Measurements from ENCODE around the gene REXO1. TPM values are rescaled to one million over a fixed set of nuclear protein-coding genes. Genes with fewer than 3 reads are reported as not detected.

REXO1 gene
- total RNA-seq, 1 experiment from 2014 or later: 56.8 TPM

GRCh38 chr19:1816530-1817298, 31.6 kb downstream of the REXO1 start:
- Mint-ChIP-seq H3K4me3 (no peak overlapping the region), H3K27me3 (ENCODE audit: low read depth) (no peaks in the 10 kb centered on the region), H3K36me3 (ENCODE audit: insufficient read depth in 1 of 3, low read depth in 3 of 3) (peaks cover 6 to 34% (median 24%) of the 10 kb centered on the region in 3 experiments), H3K27ac (no peak overlapping the region), H3K9me3 (no peaks in the 10 kb centered on the region), H3K4me1 (peaks cover 3 to 6% of the 10 kb centered on the region in 2 experiments; a peak in 2 of 4 replicates)
- Histone ChIP-seq H3K9ac (ENCODE audit: extremely low read depth, insufficient read length, low read length) (no peak overlapping the region), H4K5ac (ENCODE audit: insufficient read length, low read depth, low read length) (no peak overlapping the region), H3K27me3 (ENCODE audit: insufficient read depth, low read length) (no peaks in the 10 kb centered on the region), H3K23me2 (ENCODE audit: insufficient read length, low read depth, low read length, poor library complexity, severe bottlenecking) (peaks cover 3% of the 10 kb centered on the region), H4K20me1 (ENCODE audit: control insufficient read depth, insufficient read depth, insufficient read length) (no peaks in the 10 kb centered on the region), H3K56ac (ENCODE audit: insufficient read length, low read depth, low read length) (no peak overlapping the region), H3K4ac (ENCODE audit: low read depth, low read length) (no peak overlapping the region), H2AK5ac (ENCODE audit: insufficient read length, low read length) (no peak overlapping the region), H4K8ac (replicated peaks; ENCODE audit: insufficient read length, low read depth, low read length) (no peak overlapping the region), H2BK5ac (ENCODE audit: insufficient read length, low read length) (no peak overlapping the region), H3K9me3 (ENCODE audit: control insufficient read depth, low read depth, low read length) (no peaks in the 10 kb centered on the region), H2BK20ac (ENCODE audit: low read depth, low read length, poor library complexity, severe bottlenecking) (no peak overlapping the region), H3K23ac (ENCODE audit: insufficient read length, low read depth, low read length) (no peak overlapping the region), H3K18ac (ENCODE audit: insufficient read length, low read depth, low read length) (no peak overlapping the region), H3K4me1 (ENCODE audit: insufficient read depth, low read length) (no peaks in the 10 kb centered on the region), H3K79me2 (ENCODE audit: insufficient read depth, low read length) (no peaks in the 10 kb centered on the region), H2BK15ac (ENCODE audit: low read depth, low read length) (no peak overlapping the region), H2AFZ (ENCODE audit: low read length) (no peak overlapping the region), H2BK12ac (ENCODE audit: insufficient read length, low read depth, low read length) (no peak overlapping the region), H4K91ac (ENCODE audit: insufficient read length, low read depth, low read length) (no peak overlapping the region), H3K4me2 (ENCODE audit: insufficient read depth, insufficient read length, low read length) (no peak overlapping the region), H3K79me1 (ENCODE audit: insufficient read depth, low read depth, low read length, poor library complexity, severe bottlenecking) (no peaks in the 10 kb centered on the region), H2BK120ac (ENCODE audit: low read depth, low read length, poor library complexity, severe bottlenecking) (no peak overlapping the region), H3T11ph (ENCODE audit: low read length) (no peak overlapping the region), H3K27ac (ENCODE audit: insufficient read length, low read depth, low read length) (no peak overlapping the region), H3K14ac (ENCODE audit: insufficient read depth, low read length) (no peak overlapping the region)
- no peak for DNase-seq
- no peak for TF ChIP-seq CTCF (conservative IDR thresholded peaks at IDR 0.05)
- no CpG with 5 or more reads among the region's 36 CpGs for WGBS (ENCODE audit: extremely low coverage, insufficient read length, low lambda C conversion rate)
